Right atrium auricular region (tissue), 2 donors: ENCODE results near the gene NFIX. TPM values are rescaled to one million over a fixed set of nuclear protein-coding genes. Genes with fewer than 3 reads are reported as not detected.

Source experiments
- DNase-seq: peaks from one replicate; pipeline ENCODE4 v3.0.0-alpha.2; 2019; ENCODE audit warnings: low spot score
- H3K27ac ChIP-seq, 2 donors: fragments of 200-600 bp; sonication (generic); 1 replicate in 1 of 2; 2 replicates in 1 of 2; pipeline ENCODE4 v1.5.1; 2016 to 2019
- H3K27me3 ChIP-seq, 2 donors: fragments of 200-600 bp; sonication (generic); one replicate each; pipeline versions ENCODE4 v1.5.1 to v1.6.0; 2017 to 2019
- H3K36me3 ChIP-seq: fragments of 200-600 bp; sonication (generic); one replicate; pipeline ENCODE4 v1.5.1; 2016
- H3K4me1 ChIP-seq, 2 donors: fragments of 200-600 bp; sonication (generic); one replicate each; pipeline versions ENCODE4 v1.5.1 to v1.6.0; 2017 to 2019
- H3K4me3 ChIP-seq, 2 donors: fragments of 200-600 bp; sonication (generic); 1 replicate in 1 of 2; 2 replicates in 1 of 2; pipeline ENCODE4 v1.5.1; 2017 to 2019; ENCODE audit warnings: mild to moderate bottlenecking in 1 of 2, moderate library complexity in 1 of 2
- H3K9me3 ChIP-seq, 2 donors: fragments of 200-600 bp; sonication (generic); one replicate each; pipeline ENCODE4 v1.5.1; 2019
- total RNA-seq, 2 donors: library from RNA; depleted of rRNA; stranded (reverse); fragments of >200 nt; gene quantifications; one replicate each; pipeline ENCODE4 v1.1.0, GENCODE V29; 2016
- TF ChIP-seq, protein P1 (sequence below), 2 donors: fragments of 200-600 bp; sonication (generic); IDR thresholded peaks; one replicate each; pipeline ENCODE4 v1.5.1; 2019; ENCODE audit warnings: antibody characterized with exemption in 2 of 2

The NFIX gene
- total RNA-seq, 2 donors from 2014 or later: 56.5 to 69.8 TPM

DNA sequence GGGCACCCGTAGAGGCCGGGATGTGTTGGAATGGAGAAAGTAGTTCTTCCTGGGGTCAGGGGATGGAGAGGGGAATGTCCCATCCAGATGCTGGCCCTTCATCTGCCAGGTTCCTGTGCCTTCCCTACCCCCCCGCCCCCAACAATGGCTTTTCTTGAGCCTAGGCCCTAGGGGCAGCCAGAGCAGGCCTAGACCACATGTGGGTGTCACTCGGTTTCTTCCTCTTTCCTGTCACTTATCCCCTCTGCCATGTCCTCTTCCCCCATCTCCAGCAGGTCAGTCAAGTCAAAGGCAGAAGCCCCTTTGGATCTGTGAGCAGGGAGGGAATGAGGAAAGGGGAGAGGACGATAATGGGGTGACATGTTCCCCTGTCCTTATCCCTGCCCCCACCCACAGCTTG lies 71.0 kb downstream of the NFIX start:
- no peak overlapping the region for H3K4me3 ChIP-seq
- TF ChIP-seq, protein P1, sequence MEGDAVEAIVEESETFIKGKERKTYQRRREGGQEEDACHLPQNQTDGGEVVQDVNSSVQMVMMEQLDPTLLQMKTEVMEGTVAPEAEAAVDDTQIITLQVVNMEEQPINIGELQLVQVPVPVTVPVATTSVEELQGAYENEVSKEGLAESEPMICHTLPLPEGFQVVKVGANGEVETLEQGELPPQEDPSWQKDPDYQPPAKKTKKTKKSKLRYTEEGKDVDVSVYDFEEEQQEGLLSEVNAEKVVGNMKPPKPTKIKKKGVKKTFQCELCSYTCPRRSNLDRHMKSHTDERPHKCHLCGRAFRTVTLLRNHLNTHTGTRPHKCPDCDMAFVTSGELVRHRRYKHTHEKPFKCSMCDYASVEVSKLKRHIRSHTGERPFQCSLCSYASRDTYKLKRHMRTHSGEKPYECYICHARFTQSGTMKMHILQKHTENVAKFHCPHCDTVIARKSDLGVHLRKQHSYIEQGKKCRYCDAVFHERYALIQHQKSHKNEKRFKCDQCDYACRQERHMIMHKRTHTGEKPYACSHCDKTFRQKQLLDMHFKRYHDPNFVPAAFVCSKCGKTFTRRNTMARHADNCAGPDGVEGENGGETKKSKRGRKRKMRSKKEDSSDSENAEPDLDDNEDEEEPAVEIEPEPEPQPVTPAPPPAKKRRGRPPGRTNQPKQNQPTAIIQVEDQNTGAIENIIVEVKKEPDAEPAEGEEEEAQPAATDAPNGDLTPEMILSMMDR (IDR thresholded peaks at IDR 0.05): no peak
- peaks cover 0 to 100% of the 10 kb centered on the region in 2 donors for H3K4me1 ChIP-seq

DNA sequence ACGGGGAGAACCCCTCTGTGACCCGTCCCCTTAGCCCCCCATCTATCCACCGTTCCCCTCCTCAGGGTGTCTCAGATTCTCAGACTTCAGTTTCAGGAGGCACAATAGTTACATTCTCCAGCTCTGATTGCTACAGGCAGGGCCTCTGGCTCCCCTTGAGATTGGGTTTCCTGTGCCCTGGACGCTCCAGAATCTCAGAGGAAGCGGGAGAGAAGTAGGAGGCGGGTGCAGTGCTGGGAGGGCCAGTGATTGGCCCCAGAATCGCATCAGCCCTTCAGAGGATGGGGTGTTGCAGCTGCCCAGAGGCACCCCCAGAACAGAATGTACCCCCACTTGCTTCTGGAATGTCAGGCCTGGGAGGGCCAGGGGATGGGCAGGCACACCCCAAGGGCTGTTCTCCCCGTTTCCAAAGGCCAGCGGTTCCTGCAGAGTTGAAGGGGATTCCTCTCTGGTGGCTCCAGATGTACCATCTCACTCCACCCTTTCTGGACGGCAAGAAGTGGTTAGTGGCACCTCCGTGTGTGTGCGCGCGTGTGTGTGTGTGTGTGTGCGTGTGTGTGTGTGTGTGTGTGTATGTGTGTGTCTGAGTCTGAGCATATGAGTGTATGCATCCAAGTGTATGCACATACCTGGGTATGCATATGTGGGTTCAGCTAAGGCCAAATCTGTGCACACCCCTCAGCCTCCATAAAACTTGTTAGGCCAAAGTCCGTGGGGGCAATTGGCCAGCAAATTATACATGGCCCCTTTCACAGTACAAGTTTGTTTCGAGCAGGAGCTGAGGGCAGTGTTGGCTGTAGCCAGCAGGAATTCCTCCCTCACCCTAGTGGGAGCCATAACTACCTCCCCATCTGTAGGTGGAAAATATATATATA lies 71.9 kb downstream of the NFIX start:
- Histone ChIP-seq H3K27me3 (no peaks in the 10 kb centered on the region), H3K27ac (peak overlapping the region; percentile 91), H3K4me1 (peaks cover 0 to 100% of the 10 kb centered on the region in 2 donors), H3K36me3 (no peaks in the 10 kb centered on the region), H3K4me3 (no peak overlapping the region), H3K9me3 (no peaks in the 10 kb centered on the region)
- DNase-seq: no peak
- TF ChIP-seq, protein P1 (IDR thresholded peaks at IDR 0.05): no peak

More for the DNA sequence above, 71.0 kb downstream of the NFIX start:
- Histone ChIP-seq H3K36me3 (no peaks in the 10 kb centered on the region), H3K27me3 (no peaks in the 10 kb centered on the region), H3K9me3 (no peaks in the 10 kb centered on the region), H3K27ac (peak overlapping the region; percentile 91)
- DNase-seq: no peak

DNA sequence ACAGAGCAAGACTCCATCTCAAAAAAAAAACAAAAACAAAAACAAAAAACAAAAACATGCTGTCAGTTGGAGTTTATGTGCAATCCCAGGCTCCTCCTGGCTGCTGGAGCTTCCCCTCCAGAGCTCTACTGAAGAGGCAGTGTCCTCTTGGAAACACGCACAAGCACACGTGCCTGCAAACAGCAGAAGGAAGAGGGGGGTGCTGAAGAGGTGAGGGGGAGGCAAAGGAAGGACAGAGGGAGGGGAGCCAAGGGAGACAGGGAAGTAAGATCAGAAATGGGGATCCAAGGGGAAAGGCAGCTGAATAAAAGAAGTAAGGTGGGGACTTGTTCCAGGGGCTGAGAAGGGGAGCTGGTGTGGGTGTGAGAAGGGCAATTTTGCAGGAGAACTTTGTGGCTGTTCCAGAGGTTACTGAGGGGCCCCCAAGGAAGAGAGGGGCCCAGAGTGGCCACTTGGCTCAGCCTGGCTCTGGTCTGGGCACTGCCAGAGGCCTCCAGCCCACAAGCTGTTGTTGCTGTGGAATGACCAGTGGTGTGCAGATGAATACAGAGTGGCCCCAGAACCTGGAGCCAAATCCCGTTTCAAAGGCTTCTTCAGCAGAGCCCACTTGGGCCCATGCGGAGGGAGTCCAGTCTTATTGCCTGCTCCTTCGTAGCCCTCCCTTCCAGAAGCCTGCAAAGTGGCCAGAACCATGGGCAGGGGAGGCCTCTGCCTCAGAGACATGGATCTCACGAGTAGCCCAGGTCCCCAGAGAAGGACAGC lies 73.0 kb downstream of the NFIX start:
- H3K27me3 ChIP-seq: no peaks in the 10 kb centered on the region
- peaks cover 0 to 91% of the 10 kb centered on the region in 2 donors for H3K4me1 ChIP-seq
- peaks cover 3% of the 10 kb centered on the region for H3K36me3 ChIP-seq
- peak overlapping the region; percentile 91 for H3K27ac ChIP-seq
- H3K9me3 ChIP-seq: no peaks in the 10 kb centered on the region
- TF ChIP-seq, protein P1 (IDR thresholded peaks at IDR 0.05): peak in 1 of 2 donors; percentile 26
- DNase-seq: no peak
- no peak overlapping the region for H3K4me3 ChIP-seq

DNA sequence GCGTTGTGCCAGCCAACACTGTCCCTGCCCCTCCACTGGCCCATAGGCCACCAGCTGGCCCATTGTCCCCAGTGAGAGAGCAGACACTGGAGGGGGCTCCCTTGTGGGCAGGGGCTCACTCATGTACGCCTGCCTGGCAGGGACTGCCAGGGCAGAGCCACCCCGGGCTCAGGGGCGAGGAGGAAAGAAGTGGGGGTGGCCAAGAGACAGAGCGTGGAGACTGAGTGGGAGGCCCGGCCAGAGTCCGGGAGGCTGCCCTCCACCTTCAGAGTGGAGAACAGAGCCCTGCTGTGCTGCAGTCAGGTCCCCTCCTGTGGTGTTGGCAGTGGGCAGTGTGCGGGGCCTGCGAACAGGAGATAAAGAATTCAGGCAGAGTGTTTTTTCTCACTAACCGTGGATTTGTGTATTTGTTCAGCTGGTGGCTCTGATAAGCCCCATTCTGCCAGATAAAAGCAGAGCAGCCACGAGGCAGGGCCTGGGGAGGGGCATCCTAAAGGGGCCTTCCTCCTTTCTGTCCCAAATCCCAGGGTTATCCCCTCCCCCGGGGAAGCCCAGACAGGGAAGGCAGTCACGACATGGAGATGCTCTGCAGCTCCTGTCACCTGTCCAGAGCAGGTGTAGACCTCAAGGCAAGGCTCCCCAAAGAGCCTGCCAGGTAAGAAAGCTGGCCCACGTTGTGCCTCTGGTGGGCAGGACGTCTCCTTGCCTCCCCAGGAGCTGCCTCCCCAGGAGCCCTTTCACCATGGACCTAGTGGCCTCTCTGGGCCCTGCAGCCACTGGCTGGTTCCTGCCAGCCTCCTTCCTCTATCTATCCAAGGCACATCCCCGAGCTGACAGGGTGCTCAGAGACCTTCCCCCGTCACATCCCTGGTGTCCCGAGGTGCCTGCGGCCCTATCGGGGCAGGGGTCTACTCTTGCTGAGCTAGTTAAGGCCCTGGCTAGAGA lies 74.4 kb downstream of the NFIX start:
- H3K36me3 ChIP-seq: peaks cover 14% of the 10 kb centered on the region
- H3K27ac ChIP-seq: peak overlapping the region; percentile 91
- H3K4me1 ChIP-seq: peaks cover 0 to 85% of the 10 kb centered on the region in 2 donors
- DNase-seq: no peak
- no peak overlapping the region for H3K4me3 ChIP-seq
- H3K9me3 ChIP-seq: no peaks in the 10 kb centered on the region
- TF ChIP-seq, protein P1 (IDR thresholded peaks at IDR 0.05): no peak
- no peaks in the 10 kb centered on the region for H3K27me3 ChIP-seq

DNA sequence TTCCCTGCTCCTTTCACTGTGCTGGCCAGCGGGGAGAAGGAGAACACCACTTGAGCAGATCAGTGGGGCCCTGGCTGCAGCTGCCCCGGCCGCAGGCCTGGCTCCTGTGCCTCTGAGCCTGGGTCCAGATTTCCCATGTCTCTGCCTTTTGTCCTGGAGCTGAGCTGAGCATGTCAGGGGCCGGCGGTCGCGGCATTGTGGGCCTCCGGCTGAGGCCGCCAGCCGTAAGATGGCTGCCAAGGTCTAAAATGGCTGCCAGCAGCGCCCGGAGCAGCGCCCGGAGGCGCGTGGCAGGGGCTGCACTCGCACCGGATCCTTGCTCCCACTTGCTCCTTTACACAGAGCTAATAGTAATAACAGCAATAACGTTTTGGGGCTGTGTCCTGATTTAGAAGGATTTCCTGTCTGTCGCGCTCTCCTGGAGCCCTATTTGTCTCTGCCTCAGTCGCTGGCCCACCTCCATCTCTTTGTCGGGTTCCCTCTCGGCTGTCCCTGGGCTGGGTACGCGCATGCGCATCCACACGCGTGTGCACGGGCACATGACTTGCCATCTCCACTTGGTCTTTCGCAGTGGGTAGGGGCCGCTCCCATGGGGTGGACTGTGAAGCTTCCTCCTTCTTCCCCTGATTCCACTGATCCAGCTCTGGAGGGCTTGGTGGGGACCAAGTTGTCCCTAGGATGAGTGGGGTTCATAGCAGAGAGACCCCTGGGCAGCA lies 75.3 kb downstream of the NFIX start:
- no peak for DNase-seq
- H3K27ac ChIP-seq: peak overlapping the region; percentile 91
- no peaks in the 10 kb centered on the region for H3K9me3 ChIP-seq
- TF ChIP-seq, protein P1 (IDR thresholded peaks at IDR 0.05): no peak
- H3K4me1 ChIP-seq: peaks cover 0 to 80% of the 10 kb centered on the region in 2 donors
- peaks cover 16% of the 10 kb centered on the region for H3K36me3 ChIP-seq
- H3K27me3 ChIP-seq: no peaks in the 10 kb centered on the region
- no peak overlapping the region for H3K4me3 ChIP-seq
